Measurements from ENCODE around the gene FRMD3. TPM values are rescaled to one million over a fixed set of nuclear protein-coding genes. Genes with fewer than 3 reads are reported as not detected.

The FRMD3 gene
- total RNA-seq, 1 experiment from 2014 or later: 0.55 TPM

GRCh38 chr9:83466351-83466750, 71.8 kb downstream of the FRMD3 start:
- Histone ChIP-seq H2BK20ac (ENCODE audit: low read depth, low read length, poor library complexity, severe bottlenecking) (no peak overlapping the region), H2BK120ac (ENCODE audit: low read depth, low read length, poor library complexity, severe bottlenecking) (no peak overlapping the region), H4K5ac (ENCODE audit: insufficient read length, low read depth, low read length) (no peak overlapping the region), H3K4ac (ENCODE audit: low read depth, low read length) (no peak overlapping the region), H4K91ac (ENCODE audit: insufficient read length, low read depth, low read length) (no peak overlapping the region), H2BK15ac (ENCODE audit: low read depth, low read length) (no peak overlapping the region), H2BK5ac (ENCODE audit: insufficient read length, low read length) (no peak overlapping the region), H3K4me1 (ENCODE audit: insufficient read depth, low read length) (peaks cover 4% of the 10 kb centered on the region; the same call in 1 of the 2 replicates), H3K27ac (ENCODE audit: insufficient read length, low read depth, low read length) (no peak overlapping the region), H3K79me2 (ENCODE audit: insufficient read depth, low read length) (no peaks in the 10 kb centered on the region), H2AK5ac (ENCODE audit: insufficient read length, low read length) (no peak overlapping the region), H3K27me3 (ENCODE audit: insufficient read depth, low read length) (no peaks in the 10 kb centered on the region), H3K9me3 (ENCODE audit: control insufficient read depth, low read depth, low read length) (no peaks in the 10 kb centered on the region), H4K8ac (replicated peaks; ENCODE audit: insufficient read length, low read depth, low read length) (no peak overlapping the region), H4K20me1 (ENCODE audit: control insufficient read depth, insufficient read depth, insufficient read length) (no peaks in the 10 kb centered on the region), H3K4me2 (ENCODE audit: insufficient read depth, insufficient read length, low read length) (no peak overlapping the region), H3K79me1 (ENCODE audit: insufficient read depth, low read depth, low read length, poor library complexity, severe bottlenecking) (no peaks in the 10 kb centered on the region), H2BK12ac (ENCODE audit: insufficient read length, low read depth, low read length) (no peak overlapping the region), H2AFZ (ENCODE audit: low read length) (no peak overlapping the region), H3K23ac (ENCODE audit: insufficient read length, low read depth, low read length) (no peak overlapping the region), H3K18ac (ENCODE audit: insufficient read length, low read depth, low read length) (no peak overlapping the region), H3T11ph (ENCODE audit: low read length) (no peak overlapping the region), H3K9ac (ENCODE audit: extremely low read depth, insufficient read length, low read length) (no peak overlapping the region), H3K56ac (ENCODE audit: insufficient read length, low read depth, low read length) (no peak overlapping the region), H3K14ac (ENCODE audit: insufficient read depth, low read length) (no peak overlapping the region), H3K23me2 (ENCODE audit: insufficient read length, low read depth, low read length, poor library complexity, severe bottlenecking) (no peaks in the 10 kb centered on the region)
- Mint-ChIP-seq H3K27me3 (ENCODE audit: low read depth) (no peaks in the 10 kb centered on the region; the same call in 1 of the 2 replicates), H3K4me3 (no peak overlapping the region), H3K9me3 (peaks cover under 1% of the 10 kb centered on the region in 2 experiments; a peak in 4 of 5 replicates), H3K4me1 (peaks cover 43 to 46% of the 10 kb centered on the region in 2 experiments), H3K36me3 (ENCODE audit: insufficient read depth in 1 of 3, low read depth in 3 of 3) (peaks cover under 1% of the 10 kb centered on the region in 3 experiments; a peak in 5 of 7 replicates), H3K27ac (no peak overlapping the region; a peak in 1 of 7 replicates)
- DNase-seq: no peak
- TF ChIP-seq, protein P1, sequence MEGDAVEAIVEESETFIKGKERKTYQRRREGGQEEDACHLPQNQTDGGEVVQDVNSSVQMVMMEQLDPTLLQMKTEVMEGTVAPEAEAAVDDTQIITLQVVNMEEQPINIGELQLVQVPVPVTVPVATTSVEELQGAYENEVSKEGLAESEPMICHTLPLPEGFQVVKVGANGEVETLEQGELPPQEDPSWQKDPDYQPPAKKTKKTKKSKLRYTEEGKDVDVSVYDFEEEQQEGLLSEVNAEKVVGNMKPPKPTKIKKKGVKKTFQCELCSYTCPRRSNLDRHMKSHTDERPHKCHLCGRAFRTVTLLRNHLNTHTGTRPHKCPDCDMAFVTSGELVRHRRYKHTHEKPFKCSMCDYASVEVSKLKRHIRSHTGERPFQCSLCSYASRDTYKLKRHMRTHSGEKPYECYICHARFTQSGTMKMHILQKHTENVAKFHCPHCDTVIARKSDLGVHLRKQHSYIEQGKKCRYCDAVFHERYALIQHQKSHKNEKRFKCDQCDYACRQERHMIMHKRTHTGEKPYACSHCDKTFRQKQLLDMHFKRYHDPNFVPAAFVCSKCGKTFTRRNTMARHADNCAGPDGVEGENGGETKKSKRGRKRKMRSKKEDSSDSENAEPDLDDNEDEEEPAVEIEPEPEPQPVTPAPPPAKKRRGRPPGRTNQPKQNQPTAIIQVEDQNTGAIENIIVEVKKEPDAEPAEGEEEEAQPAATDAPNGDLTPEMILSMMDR (conservative IDR thresholded peaks at IDR 0.05): no peak
- WGBS (ENCODE audit: extremely low coverage, insufficient read length, low lambda C conversion rate): no CpG with 5 or more reads among the region's 6 CpGs

Measured in H9 (cell line).